B cell (primary cell): ENCODE measurements around the gene CPS1. TPM values are rescaled to one million over a fixed set of nuclear protein-coding genes. Genes with fewer than 3 reads are reported as not detected.

Source experiments
- ATAC-seq: fragments of 200-7000 bp; cut with Tn5 transposase; one replicate; pipeline ENCODE4 v1.10.0; 2021; ENCODE audit warnings: low read depth, mild to moderate bottlenecking, moderate number of reproducible peaks, moderate library complexity
- CTCF ChIA-PET: fragments of 350-600 bp; sonication (Branson Sonifier 250); formaldehyde crosslinking; loops from one replicate; lab custom pipeline; 2021; ENCODE audit warnings: antibody characterized with exemption, inconsistent platforms; lab: Charles Lee
- POLR2A ChIA-PET: fragments of 350-600 bp; sonication (Branson Sonifier 250); formaldehyde crosslinking; loops from one replicate; lab custom pipeline; 2021; ENCODE audit warnings: antibody characterized with exemption; lab: Charles Lee
- DNase-seq: peaks from one replicate; pipeline ENCODE4 v3.0.0; 2013
- H2AFZ ChIP-seq: 2 replicates; pipeline ENCODE4 v1.6.1; 2012; ENCODE audit warnings: mild to moderate bottlenecking, low read depth, low read length; ENCODE audit not compliant: insufficient read depth, poor library complexity, severe bottlenecking
- H3K27ac ChIP-seq, 2 donors: 1 replicate in 1 of 2; 2 replicates in 1 of 2; pipeline ENCODE4 v1.5.1; 2012 to 2013; ENCODE audit warnings: low read length in 2 of 2, mild to moderate bottlenecking in 2 of 2, moderate library complexity in 1 of 2
- H3K27me3 ChIP-seq, 4 experiments: fragments of 200-600 bp in 1 of 4; sonication (generic) in 1 of 4; replicated peaks in 1 of 4; 1 replicate in 2 of 4; 2 replicates in 2 of 4; pipeline versions ENCODE4 v1.6.1 to v1.7.0; 2013 to 2016; ENCODE audit warnings: low read length in 3 of 4, mild to moderate bottlenecking in 2 of 4, mixed read lengths in 1 of 4, moderate library complexity in 1 of 4; ENCODE audit not compliant: insufficient read depth in 4 of 4, control insufficient read depth in 3 of 4; ENCODE audit errors: control extremely low read depth in 1 of 4
- H3K36me3 ChIP-seq, 2 experiments: replicated peaks in 1 of 2; 1 replicate in 1 of 2; 2 replicates in 1 of 2; pipeline versions ENCODE4 v1.6.1 to v1.7.1; 2013; ENCODE audit warnings: low read length in 1 of 2; ENCODE audit not compliant: insufficient read depth in 2 of 2, control insufficient read depth in 1 of 2; ENCODE audit errors: control extremely low read depth in 1 of 2, extremely low read depth in 1 of 2
- H3K4me1 ChIP-seq, 2 donors: fragments of 200-600 bp in 1 of 2; sonication (generic) in 1 of 2; 1 replicate in 1 of 2; 2 replicates in 1 of 2; pipeline versions ENCODE4 v1.5.1 to v1.6.1; 2013 to 2017; ENCODE audit warnings: low read length in 2 of 2; ENCODE audit not compliant: control insufficient read depth in 2 of 2, insufficient read depth in 2 of 2
- H3K4me2 ChIP-seq: replicated peaks from 2 replicates; pipeline ENCODE3; 2012; ENCODE audit warnings: mild to moderate bottlenecking, low read depth, low read length; ENCODE audit not compliant: poor library complexity, severe bottlenecking
- H3K4me3 ChIP-seq, 5 experiments: fragments of 200-600 bp in 1 of 5; sonication (generic) in 1 of 5; 1 replicate in 3 of 5; 2 replicates in 2 of 5; pipeline versions ENCODE4 v1.5.1 to v1.7.0; 2011 to 2016; ENCODE audit warnings: low read length in 4 of 5, mild to moderate bottlenecking in 4 of 5, low read depth in 2 of 5, control low read depth in 1 of 5, moderate library complexity in 1 of 5; ENCODE audit not compliant: insufficient read depth in 1 of 5; ENCODE audit errors: control extremely low read depth in 1 of 5, extremely low read depth in 1 of 5
- H3K79me2 ChIP-seq: fragments of 200-600 bp; sonication (generic); one replicate; pipeline ENCODE4 v1.6.0; 2016; ENCODE audit warnings: low read length; ENCODE audit not compliant: control insufficient read depth, insufficient read depth
- H3K9ac ChIP-seq: fragments of 200-600 bp; sonication (generic); 2 replicates; pipeline ENCODE4 v1.6.1; 2017; ENCODE audit warnings: mild to moderate bottlenecking, low read length, moderate library complexity
- H3K9me3 ChIP-seq, 3 donors: one replicate each; pipeline versions ENCODE4 v1.6.1 to v1.7.1; 2013; ENCODE audit warnings: low read length in 2 of 3; ENCODE audit not compliant: control insufficient read depth in 2 of 3, insufficient read depth in 1 of 3; ENCODE audit errors: control extremely low read depth in 1 of 3
- H4K20me1 ChIP-seq: 2 replicates; pipeline ENCODE4 v1.6.0; 2012; ENCODE audit warnings: mild to moderate bottlenecking, low read length; ENCODE audit not compliant: insufficient read depth, control insufficient read depth, poor library complexity, severe bottlenecking
- H3K27ac Mint-ChIP-seq: one replicate; pipeline ENCODE4 v1.8.0; 2021; ENCODE audit warnings: mixed read lengths
- H3K27me3 Mint-ChIP-seq: one replicate; pipeline ENCODE4 v1.8.0; 2021; ENCODE audit warnings: mixed read lengths
- H3K4me1 Mint-ChIP-seq: one replicate; pipeline ENCODE4 v1.8.0; 2021; ENCODE audit warnings: mixed read lengths
- H3K4me3 Mint-ChIP-seq: one replicate; pipeline ENCODE4 v1.8.0; 2021; ENCODE audit warnings: mixed read lengths
- H3K9me3 Mint-ChIP-seq: one replicate; pipeline ENCODE4 v1.8.0; 2022; ENCODE audit warnings: mixed read lengths; ENCODE audit not compliant: insufficient read depth
- CTCF ChIP-seq: fragments of 200-600 bp; IDR thresholded peaks from one replicate; pipeline ENCODE4 v1.8.0; 2022; ENCODE audit warnings: antibody characterized with exemption, mild to moderate bottlenecking
- EZH2 ChIP-seq: IDR thresholded peaks from 2 replicates; pipeline ENCODE4 v1.6.1; 2012; ENCODE audit warnings: borderline replicate concordance, low read depth, mild to moderate bottlenecking, moderate library complexity, low read length; ENCODE audit not compliant: insufficient read depth, poor library complexity, severe bottlenecking
- WGBS: methylation state at CpG from one replicate; pipeline ENCODE4 v1.1.5; 2013; ENCODE audit warnings: missing lambda C conversion rate; ENCODE audit not compliant: insufficient coverage; 5-methylcytosine and 5-hydroxymethylcytosine counted together
- intact Hi-C: fragments of 100-400 bp; cut with micrococcal nuclease; formaldehyde crosslinking; loops from one replicate; pipeline ENCODE4 v1.10.0; 2022
- polyA plus RNA-seq: library from polyadenylated mRNA; depleted of rRNA; stranded (reverse); fragments of >200 nt; gene quantifications from 2 replicates; pipeline ENCODE4 v1.2.3, GENCODE V29; 2012
- total RNA-seq, 2 donors: library from RNA; stranded (reverse); fragments of 120-200 nt in 1 of 2; gene quantifications; 1 replicate in 1 of 2; 2 replicates in 1 of 2; pipeline versions ENCODE4 v1.2.3 to v1.2.4, GENCODE V29; 2013 to 2022

The CPS1 gene
- total and polyA plus RNA-seq, 2 donors (not counting 1 experiment from before 2014, with no cell fraction given): 0.12 to 0.25 TPM

- POLR2A ChIA-PET: no interaction called here
- no peak for TF ChIP-seq CTCF
- TF ChIP-seq EZH2: no peak
- WGBS: no CpG with 5 or more reads among the region's 4 CpGs
- H3K4me1 Mint-ChIP-seq: no peaks in the 10 kb centered on the region
- no peak overlapping the region for H3K4me3 Mint-ChIP-seq
- Histone ChIP-seq H3K36me3 (no peaks in the 10 kb centered on the region), H3K27ac (no peak overlapping the region), H3K79me2 (no peaks in the 10 kb centered on the region), H3K4me3 (no peak overlapping the region), H3K9me3 (no peaks in the 10 kb centered on the region), H2AFZ (no peak overlapping the region), H4K20me1 (no peaks in the 10 kb centered on the region), H3K4me2 (no peak overlapping the region), H3K27me3 (no peaks in the 10 kb centered on the region), H3K9ac (no peak overlapping the region), H3K4me1 (no peaks in the 10 kb centered on the region)
- intact Hi-C loops: no loop called here
- CTCF ChIA-PET: no interaction called here
- no peak overlapping the region for H3K27ac Mint-ChIP-seq
- DNase-seq (no peak), ATAC-seq (no peak)
- H3K27me3 Mint-ChIP-seq: peaks cover 2% of the 10 kb centered on the region
- H3K9me3 Mint-ChIP-seq: no peaks in the 10 kb centered on the region
Observed at GRCh38 chr2:210540471-210540870, 15.9 kb upstream of the CPS1 start.

- no CpG with 5 or more reads among the region's 2 CpGs for WGBS
- H2AFZ ChIP-seq: no peak overlapping the region
- H3K4me2 ChIP-seq: no peak overlapping the region
- H3K27ac ChIP-seq: no peak overlapping the region
- H3K4me3 ChIP-seq: no peak overlapping the region
- Mint-ChIP-seq H3K27ac (no peak overlapping the region), H3K4me3 (no peak overlapping the region), H3K4me1 (no peaks in the 10 kb centered on the region), H3K9me3 (no peaks in the 10 kb centered on the region), H3K27me3 (peaks cover 2% of the 10 kb centered on the region)
- H3K27me3 ChIP-seq: no peaks in the 10 kb centered on the region
- no peaks in the 10 kb centered on the region for H3K36me3 ChIP-seq
- no peak overlapping the region for H3K9ac ChIP-seq
- TF ChIP-seq CTCF: no peak
- TF ChIP-seq EZH2: no peak
- no peaks in the 10 kb centered on the region for H3K79me2 ChIP-seq
- DNase-seq (no peak), ATAC-seq (no peak)
- no peaks in the 10 kb centered on the region for H3K4me1 ChIP-seq
- intact Hi-C loops: no loop called here
- H3K9me3 ChIP-seq: no peaks in the 10 kb centered on the region
- no peaks in the 10 kb centered on the region for H4K20me1 ChIP-seq
- ChIA-PET POLR2A (no interaction called here), CTCF (no interaction called here)
Observed at GRCh38 chr2:210540900-210541289, 15.5 kb upstream of the CPS1 start.
